H1 (cell line): Measurements from ENCODE around the gene ZDHHC16. TPM values are rescaled to one million over a fixed set of nuclear protein-coding genes. Genes with fewer than 3 reads are reported as not detected.

ENCODE experiments used
- ASH2L ChIP-seq: fragments of 200-600, 300-600 bp; sonication (generic); IDR thresholded peaks from one replicate; pipeline ENCODE4 v1.7.1; 2017; ENCODE audit warnings: low read length
- CTBP2 ChIP-seq: IDR thresholded peaks from 2 replicates; pipeline ENCODE4 v1.7.0; 2011; ENCODE audit warnings: borderline replicate concordance, mild to moderate bottlenecking, moderate library complexity, mixed read lengths, low read length; ENCODE audit not compliant: insufficient read depth, insufficient read length
- HDAC6 ChIP-seq: IDR thresholded peaks from one replicate; pipeline ENCODE4 v1.7.1; 2012; ENCODE audit warnings: low read depth, mild to moderate bottlenecking, inconsistent platforms, low read length, moderate library complexity
- TBP ChIP-seq: IDR thresholded peaks from 2 replicates; pipeline ENCODE4 v1.6.1; 2011; ENCODE audit warnings: low read depth, low read length, improper control_type of control experiment
- polyA plus RNA-seq, 7 experiments: library from polyadenylated mRNA; depleted of rRNA in 3 of 7; stranded (reverse) in 5 of 7; unstranded in 2 of 7; fragments of >200 nt in 5 of 7; fragments of 200-250 nt in 2 of 7; gene quantifications; 1 replicate in 5 of 7; 2 replicates in 1 of 7; 4 replicates in 1 of 7; pipeline versions ENCODE4 v1.2.1 to v1.2.3, GENCODE V29; 2011 to 2013; ENCODE audit warnings: missing spikeins in 2 of 7, mixed read lengths in 2 of 7
- total RNA-seq: library from RNA; stranded (reverse); fragmentation: NEBNext Ultra II Directional; extraction: Animal tissue kit (Norgen Biotek cat#: 25700); gene quantifications from 2 replicates; pipeline ENCODE4 v1.2.1, GENCODE V29; 2021

ZDHHC16 gene
- total and polyA plus RNA-seq, 2 of the 8 experiments (the other 6 are each of a cell fraction or from before 2014, with no cell fraction given) = 45.9 to 108 TPM

- TF ChIP-seq HDAC6 = no peak
- no peak for TF ChIP-seq ASH2L
- 0 out of 2 replicates have a peak, but pooled peaks have one; percentile 22 for TF ChIP-seq TBP
- no peak for TF ChIP-seq CTBP2
Measured at GRCh38 chr10:97497572-97498075, 51.6 kb downstream of the ZDHHC16 start (continued).
